ENCODE results near the gene SORCS3. TPM values are rescaled to one million over a fixed set of nuclear protein-coding genes. Genes with fewer than 3 reads are reported as not detected.

Gene SORCS3
- total and polyA plus RNA-seq, 2 of the 4 experiments (the other 2 are of a cell fraction), result not detected

DNA sequence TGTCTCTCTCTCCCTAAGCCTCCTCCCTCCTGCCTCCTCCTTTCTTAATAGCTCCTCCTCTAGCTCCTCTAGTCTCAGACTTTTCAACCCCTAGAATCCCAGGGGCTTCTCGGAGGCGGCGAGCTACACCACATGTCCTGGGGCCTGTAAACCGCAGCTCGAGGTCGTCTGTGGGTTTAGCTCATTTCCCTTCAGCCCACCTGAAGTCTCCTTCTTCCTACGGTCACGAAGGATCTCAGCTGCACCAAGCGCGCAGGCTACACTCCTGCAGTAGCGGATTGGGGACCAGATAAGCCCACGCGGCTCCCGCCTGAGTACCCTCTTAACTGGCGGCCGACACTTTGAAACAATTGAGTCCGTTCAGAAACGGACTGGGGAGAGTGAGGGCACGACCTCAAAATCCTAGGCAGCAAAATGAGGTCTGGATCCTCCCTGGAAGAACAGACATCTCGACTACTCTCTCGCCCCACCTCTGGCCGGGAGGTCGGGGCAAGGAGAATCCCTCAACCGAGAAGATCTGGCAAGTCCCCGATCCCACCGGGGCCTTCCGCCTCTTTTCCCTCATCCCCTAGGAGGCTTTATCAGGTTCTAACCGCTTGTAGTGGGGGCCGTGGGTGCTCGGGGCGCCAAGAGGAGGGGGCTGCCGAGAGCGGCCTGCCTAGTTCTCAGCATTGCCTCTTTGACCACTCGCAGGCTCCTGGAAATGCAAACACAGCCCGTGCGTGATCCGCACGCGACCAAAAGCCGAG lies 1.3 kb upstream of the SORCS3 start:
- DNase-seq, result no peak
- H2AFZ ChIP-seq (replicated peaks; ENCODE audit: low read length, poor library complexity), result no peak overlapping the region
- POLR2A ChIA-PET (ENCODE audit: unreplicated experiment), result no interaction called here

More for the DNA sequence above, 1.3 kb upstream of the SORCS3 start:
- H3K18ac ChIP-seq (ENCODE audit: low read depth, low read length), result no peak overlapping the region
- no peak overlapping the region for H2BK15ac ChIP-seq (ENCODE audit: low read depth, low read length)
- no peak overlapping the region for H3K14ac ChIP-seq (replicated peaks; ENCODE audit: low read depth, low read length)
- no peak overlapping the region for H2BK5ac ChIP-seq (ENCODE audit: low read depth, low read length, poor library complexity, severe bottlenecking)
- no TSS peak for BruUV-seq (replicated peaks)
- no peak overlapping the region for H2BK20ac ChIP-seq (ENCODE audit: low read depth, low read length)
- CTCF ChIA-PET, result interaction anchor here (0.7 kb wide), 1 partner anchor 1540 kb away, joined by 3 read pairs; no protein-coding TSS in a partner anchor
- H3K9ac ChIP-seq (ENCODE audit: low read depth, low read length), result no peak overlapping the region
- H3K4ac ChIP-seq (ENCODE audit: low read depth, low read length), result no peak overlapping the region
- WGBS, 2 experiments (ENCODE audit: extremely low coverage in 2 of 2, insufficient read length in 1 of 2), result 3% methylated on average over 14 of the region's 40 CpGs; no CpG with 5 or more reads in 1 of the 2 experiments
- no peaks in the 10 kb centered on the region for H3K4me1 ChIP-seq (ENCODE audit: control insufficient read depth, insufficient read depth, low read length)
- H2AK9ac ChIP-seq (replicated peaks; ENCODE audit: low read depth, low read length, poor library complexity), result no peak overlapping the region
- no peak overlapping the region for H3K56ac ChIP-seq (ENCODE audit: extremely low read depth, insufficient read depth, low read length)
- no peaks in the 10 kb centered on the region for H3K79me1 ChIP-seq (ENCODE audit: low read depth in 1 of 2, low read length in 2 of 2)
- H2AK5ac ChIP-seq (ENCODE audit: low read depth, low read length), result no peak overlapping the region
- no peak overlapping the region for H3K23ac ChIP-seq (ENCODE audit: low read depth, low read length)
- H3K27ac ChIP-seq (ENCODE audit: insufficient read depth, low read length), result no peak overlapping the region
- no peak overlapping the region for H2BK120ac ChIP-seq (ENCODE audit: low read depth, low read length)
- no peak overlapping the region for H4K5ac ChIP-seq (ENCODE audit: low read depth, low read length)
- no peak for ATAC-seq (ENCODE audit: low read depth)
- intact Hi-C loops (cut with micrococcal nuclease), result no loop called here
- H3K9me3 ChIP-seq (ENCODE audit: control insufficient read depth, insufficient read depth, low read length), result no peaks in the 10 kb centered on the region
- no peaks in the 10 kb centered on the region for H4K20me1 ChIP-seq (ENCODE audit: insufficient read depth, low read length)
- H3K4me2 ChIP-seq (ENCODE audit: low read depth, low read length), result no peak overlapping the region
- no peak overlapping the region for H3K4me3 ChIP-seq (ENCODE audit: insufficient read depth, low read depth, low read length)
- no peaks in the 10 kb centered on the region for H3K9me1 ChIP-seq (ENCODE audit: insufficient read depth, low read length)
- in situ Hi-C loops (cut with MboI; ENCODE audit: low sequenced_read_pairs), result no loop called here
- dilution Hi-C loops (cut with HindIII; ENCODE audit: low sequenced_read_pairs, unreplicated experiment), result no loop called here
- no peak overlapping the region for H4K8ac ChIP-seq (ENCODE audit: low read depth in 2 of 2, low read length in 2 of 2)
- H4K91ac ChIP-seq (ENCODE audit: insufficient read depth, low read depth, low read length), result no peak overlapping the region
- TF ChIP-seq MXI1 (IDR thresholded peaks at IDR 0.05; ENCODE audit: borderline replicate concordance, low read depth, low read length), result no peak
- TF ChIP-seq RAD21 (IDR thresholded peaks at IDR 0.05; ENCODE audit: low read length), result no peak
- no peak for TF ChIP-seq NFE2L2 (IDR thresholded peaks at IDR 0.05; ENCODE audit: low read depth, low read length)
- TF ChIP-seq FOS (IDR thresholded peaks at IDR 0.05; ENCODE audit: low read depth, low read length), result no peak
- no peak for TF ChIP-seq MAFK (IDR thresholded peaks at IDR 0.05; ENCODE audit: low read depth, low read length)
- TF ChIP-seq, protein P1, sequence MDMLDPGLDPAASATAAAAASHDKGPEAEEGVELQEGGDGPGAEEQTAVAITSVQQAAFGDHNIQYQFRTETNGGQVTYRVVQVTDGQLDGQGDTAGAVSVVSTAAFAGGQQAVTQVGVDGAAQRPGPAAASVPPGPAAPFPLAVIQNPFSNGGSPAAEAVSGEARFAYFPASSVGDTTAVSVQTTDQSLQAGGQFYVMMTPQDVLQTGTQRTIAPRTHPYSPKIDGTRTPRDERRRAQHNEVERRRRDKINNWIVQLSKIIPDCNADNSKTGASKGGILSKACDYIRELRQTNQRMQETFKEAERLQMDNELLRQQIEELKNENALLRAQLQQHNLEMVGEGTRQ (IDR thresholded peaks at IDR 0.05; ENCODE audit: low read depth, low read length), result no peak
- no peak for TF ChIP-seq MAZ (IDR thresholded peaks at IDR 0.05; ENCODE audit: borderline replicate concordance, low read depth, low read length)
- no peak for TF ChIP-seq CEBPB (IDR thresholded peaks at IDR 0.05; ENCODE audit: low read depth, low read length)
- TF ChIP-seq, protein P2, sequence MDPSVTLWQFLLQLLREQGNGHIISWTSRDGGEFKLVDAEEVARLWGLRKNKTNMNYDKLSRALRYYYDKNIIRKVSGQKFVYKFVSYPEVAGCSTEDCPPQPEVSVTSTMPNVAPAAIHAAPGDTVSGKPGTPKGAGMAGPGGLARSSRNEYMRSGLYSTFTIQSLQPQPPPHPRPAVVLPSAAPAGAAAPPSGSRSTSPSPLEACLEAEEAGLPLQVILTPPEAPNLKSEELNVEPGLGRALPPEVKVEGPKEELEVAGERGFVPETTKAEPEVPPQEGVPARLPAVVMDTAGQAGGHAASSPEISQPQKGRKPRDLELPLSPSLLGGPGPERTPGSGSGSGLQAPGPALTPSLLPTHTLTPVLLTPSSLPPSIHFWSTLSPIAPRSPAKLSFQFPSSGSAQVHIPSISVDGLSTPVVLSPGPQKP (IDR thresholded peaks at IDR 0.05; ENCODE audit: borderline replicate concordance, low read depth, low read length), result no peak
- TF ChIP-seq, protein P3, sequence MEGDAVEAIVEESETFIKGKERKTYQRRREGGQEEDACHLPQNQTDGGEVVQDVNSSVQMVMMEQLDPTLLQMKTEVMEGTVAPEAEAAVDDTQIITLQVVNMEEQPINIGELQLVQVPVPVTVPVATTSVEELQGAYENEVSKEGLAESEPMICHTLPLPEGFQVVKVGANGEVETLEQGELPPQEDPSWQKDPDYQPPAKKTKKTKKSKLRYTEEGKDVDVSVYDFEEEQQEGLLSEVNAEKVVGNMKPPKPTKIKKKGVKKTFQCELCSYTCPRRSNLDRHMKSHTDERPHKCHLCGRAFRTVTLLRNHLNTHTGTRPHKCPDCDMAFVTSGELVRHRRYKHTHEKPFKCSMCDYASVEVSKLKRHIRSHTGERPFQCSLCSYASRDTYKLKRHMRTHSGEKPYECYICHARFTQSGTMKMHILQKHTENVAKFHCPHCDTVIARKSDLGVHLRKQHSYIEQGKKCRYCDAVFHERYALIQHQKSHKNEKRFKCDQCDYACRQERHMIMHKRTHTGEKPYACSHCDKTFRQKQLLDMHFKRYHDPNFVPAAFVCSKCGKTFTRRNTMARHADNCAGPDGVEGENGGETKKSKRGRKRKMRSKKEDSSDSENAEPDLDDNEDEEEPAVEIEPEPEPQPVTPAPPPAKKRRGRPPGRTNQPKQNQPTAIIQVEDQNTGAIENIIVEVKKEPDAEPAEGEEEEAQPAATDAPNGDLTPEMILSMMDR (conservative IDR thresholded peaks at IDR 0.05; ENCODE audit: low read depth, low read length), result no peak
- no peak for TF ChIP-seq RCOR1 (IDR thresholded peaks at IDR 0.05; ENCODE audit: insufficient replicate concordance, low read length)
- TF ChIP-seq CHD1 (IDR thresholded peaks at IDR 0.05; ENCODE audit: low read depth, low read length), result no peak
- peaks cover 33% of the 10 kb centered on the region for H3K27me3 ChIP-seq (ENCODE audit: control insufficient read depth, insufficient read depth, low read length)
- no peaks in the 10 kb centered on the region for H3K36me3 ChIP-seq (ENCODE audit: control insufficient read depth, insufficient read depth, low read length)

Measured in IMR-90 (cell line).